ENCODE results near the gene ARID5A.

Gene ARID5A

GRCh38 chr2:96528006-96528699, 8.4 kb upstream of the ARID5A start:
- no peak for DNase-seq (ENCODE audit: low read depth in 2 of 2)

- no peak for DNase-seq (ENCODE audit: low read depth in 2 of 2)
These were observed 7.7 kb upstream of the ARID5A start for GRCh38 chr2:96528700-96529375.

DNA sequence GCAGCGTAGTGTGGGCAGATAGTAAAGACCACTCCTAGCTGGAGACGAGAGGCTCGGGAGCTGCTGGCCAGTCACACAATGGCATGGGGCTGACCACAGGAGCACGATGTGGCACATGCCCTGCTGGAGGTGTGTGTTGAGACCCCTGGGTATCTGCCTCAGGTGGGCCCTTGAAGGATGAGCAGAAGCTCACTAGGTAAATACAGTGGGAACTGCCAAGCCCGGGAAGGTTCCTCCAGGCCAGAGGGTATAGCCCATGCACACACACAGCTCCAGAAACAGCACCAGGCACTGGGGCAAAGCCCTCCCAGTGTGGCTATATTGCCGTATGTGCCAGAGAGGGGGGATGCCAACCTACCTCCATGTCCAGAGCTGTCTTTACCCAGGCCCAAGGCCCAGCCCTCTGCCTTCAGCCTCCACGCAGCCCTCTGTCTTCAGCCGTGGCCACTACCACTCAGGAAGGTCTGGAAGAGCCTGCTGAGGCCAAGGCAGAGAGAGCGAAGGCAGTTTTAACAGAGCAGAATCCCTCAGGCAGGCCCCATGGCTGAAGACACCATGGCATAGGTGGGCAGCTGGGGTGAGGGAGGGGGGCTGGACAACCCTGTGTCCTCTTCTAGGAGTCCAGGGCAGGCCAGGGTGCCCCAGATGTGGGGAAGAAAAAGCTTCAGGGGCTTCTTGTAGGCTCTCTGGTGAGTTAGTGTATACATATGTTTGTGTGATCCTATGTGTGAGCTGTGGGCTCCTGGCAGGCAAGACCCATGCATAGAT, 7.0 kb upstream of the ARID5A start:
- no peak for DNase-seq (ENCODE audit: low read depth in 2 of 2)

GRCh38 chr2:96530144-96530430, 6.5 kb upstream of the ARID5A start:
- no peak for DNase-seq (ENCODE audit: low read depth in 2 of 2)

DNA sequence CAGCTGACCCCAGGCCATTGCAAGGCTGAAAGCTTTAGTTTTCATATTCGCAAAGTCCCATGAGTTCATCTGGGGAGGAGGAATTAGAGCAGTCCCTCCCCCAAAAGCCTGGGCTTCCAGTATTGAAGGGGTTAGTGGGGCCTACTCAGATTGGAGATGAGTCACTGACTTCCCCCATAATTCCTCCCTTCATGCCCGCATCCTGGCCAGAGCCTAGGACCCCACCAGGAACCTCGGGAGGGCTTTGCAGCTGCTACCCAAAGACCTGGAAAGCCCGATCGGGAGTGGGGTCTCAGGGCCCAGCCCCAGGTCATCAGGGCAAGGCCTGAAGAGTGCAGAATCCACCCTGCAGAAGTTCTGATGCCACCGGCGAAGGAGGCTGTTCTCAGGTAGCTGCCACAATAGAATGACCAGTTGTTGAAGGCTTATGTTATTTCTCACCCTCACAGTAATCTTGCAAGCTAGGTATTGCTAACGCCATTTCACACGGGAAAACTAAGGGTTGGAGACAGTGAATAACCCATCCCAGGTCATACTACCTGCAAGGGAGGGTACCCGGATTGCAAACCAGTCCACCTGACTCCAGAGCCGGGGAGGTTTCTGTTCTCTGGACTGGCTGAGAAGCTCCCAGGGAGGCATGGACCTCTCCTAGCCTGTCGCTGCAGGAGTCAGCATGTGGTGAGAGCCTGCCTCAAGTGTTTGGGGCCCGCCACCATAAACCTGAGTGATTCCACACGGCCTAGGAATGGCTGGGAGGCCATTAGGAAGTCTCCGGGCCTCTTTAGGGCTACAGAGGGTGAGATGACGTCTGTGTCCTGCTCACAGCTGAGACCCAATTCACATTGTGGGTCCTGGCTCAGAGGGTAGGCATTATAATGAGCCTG, 5.8 kb upstream of the ARID5A start:
- DNase-seq (ENCODE audit: low read depth in 2 of 2): no peak

- DNase-seq (ENCODE audit: low read depth in 2 of 2): no peak
These were observed 5.2 kb upstream of the ARID5A start for GRCh38 chr2:96531366-96531765.

DNA sequence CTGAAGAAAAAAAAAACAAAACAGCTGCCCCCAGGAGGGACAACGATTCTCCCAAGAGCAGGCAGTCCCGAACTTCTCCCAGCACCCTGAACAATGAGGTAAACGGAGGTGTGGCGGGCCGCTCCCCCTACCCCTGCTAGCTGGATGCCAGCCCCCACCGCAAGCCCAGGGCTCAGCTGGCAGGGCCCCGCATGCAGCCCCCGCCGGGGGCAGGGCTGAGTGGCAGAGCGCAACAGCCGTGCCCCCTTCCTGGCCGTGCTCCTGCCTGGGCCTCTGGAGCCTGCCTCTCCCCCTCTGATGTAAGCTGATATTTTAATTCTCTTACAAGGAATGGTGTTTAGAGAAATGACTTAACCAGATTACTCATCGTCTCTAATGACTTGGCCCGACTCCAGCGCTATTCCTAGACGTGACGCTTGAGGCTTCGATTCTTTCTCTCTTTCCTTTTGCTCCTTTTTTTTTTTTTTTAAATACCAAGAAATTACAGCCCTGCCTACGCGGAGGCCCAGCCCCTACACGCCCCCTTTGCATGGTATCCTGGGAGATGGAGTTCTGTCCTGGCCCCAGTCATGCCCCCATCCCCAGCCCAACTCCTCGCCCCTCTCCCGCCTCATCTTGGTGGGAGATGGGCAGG, 4.6 kb upstream of the ARID5A start:
- DNase-seq (ENCODE audit: low read depth in 2 of 2): peak; percentile 99 to 100

DNA sequence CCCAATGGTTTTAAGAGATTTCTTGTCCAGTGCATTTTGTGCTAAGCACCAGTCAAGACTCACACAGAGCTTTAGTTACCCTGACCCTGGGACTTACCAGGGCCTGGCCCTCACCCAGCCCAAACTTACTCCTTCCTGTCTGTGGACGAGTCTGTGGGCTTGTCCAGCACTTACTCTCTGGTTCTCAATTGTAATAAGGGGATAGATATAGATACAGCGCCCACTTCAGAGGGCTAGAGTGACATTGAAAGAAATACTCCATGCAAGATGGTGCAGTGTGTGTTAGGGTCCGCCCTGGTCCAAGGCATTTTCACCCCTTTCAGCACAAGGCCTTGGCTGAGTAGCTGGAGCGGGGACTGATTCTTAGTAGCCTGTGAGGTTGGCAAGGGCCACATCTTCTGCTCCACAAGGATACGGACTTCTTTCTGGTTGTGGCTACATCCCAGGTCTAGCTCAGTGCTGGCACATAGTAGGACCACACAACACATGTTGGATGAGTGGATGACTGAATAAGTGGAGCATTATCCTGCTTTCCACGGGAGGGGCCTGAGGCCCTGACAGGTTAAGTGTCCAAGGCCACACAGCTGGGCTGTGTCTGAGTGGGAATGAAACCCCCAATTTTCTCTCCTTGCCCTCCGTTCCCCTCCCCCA, 3.8 kb upstream of the ARID5A start:
- DNase-seq (ENCODE audit: low read depth in 2 of 2): no peak

DNA sequence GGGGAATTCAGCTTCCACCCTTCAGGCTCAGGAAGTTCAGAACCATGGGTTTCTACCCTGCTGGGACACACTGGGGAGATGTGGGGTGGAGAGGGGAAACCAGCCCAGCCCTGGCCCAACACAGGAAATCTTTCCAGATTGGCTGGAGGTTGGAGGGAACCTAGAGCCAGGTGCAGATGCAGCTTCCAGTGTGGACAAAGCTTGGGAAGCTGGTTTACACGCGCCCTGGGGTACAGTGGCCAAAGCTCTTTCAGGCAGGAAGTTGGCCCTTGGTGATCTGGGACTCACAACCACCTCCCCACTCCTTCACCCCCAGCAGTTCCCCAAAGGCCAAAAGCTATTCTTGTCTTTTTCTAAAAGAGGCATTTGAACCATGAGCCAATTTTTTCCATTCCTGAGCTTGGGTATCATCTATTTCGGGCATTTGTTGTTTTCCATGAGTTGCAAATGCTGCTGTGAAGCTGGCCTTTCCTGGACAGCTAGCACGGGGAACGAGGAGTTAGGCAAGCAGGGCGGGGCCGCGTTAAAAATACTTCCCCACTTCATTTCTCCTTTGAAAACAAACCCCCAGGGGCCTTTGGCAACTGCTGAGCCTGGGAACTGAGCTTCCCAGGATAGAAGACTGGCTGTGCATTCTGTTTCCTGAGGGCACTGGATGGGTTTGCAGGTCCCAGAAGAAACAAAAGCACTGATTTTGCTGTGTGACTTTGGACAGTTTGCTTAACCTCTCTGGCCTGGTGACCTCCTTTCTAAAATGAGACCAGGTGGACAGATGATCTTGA, 3.1 kb upstream of the ARID5A start:
- no peak for DNase-seq (ENCODE audit: low read depth in 2 of 2)

DNA sequence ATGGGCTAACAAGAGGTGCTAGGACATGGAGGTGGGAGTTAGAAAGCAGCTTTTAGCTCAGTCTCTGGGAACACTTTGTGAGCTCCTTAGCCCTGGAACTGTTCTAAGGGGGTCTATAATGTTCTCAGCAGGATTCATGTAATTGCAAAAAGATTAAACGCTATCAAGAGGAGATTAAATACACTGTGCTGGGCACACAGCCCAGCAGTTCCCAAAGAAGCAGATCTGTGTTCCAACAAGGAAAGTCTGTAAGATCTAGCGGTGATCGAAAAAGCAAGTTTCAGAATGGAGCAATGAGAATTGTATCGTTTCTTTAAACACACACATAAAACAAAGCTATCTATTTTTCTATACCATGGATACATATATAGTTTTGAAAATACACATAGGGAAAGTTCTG, 2.4 kb upstream of the ARID5A start:
- DNase-seq (ENCODE audit: low read depth in 2 of 2): no peak

GRCh38 chr2:96534701-96535181, 1.8 kb upstream of the ARID5A start:
- DNase-seq (ENCODE audit: low read depth in 2 of 2): no peak

GRCh38 chr2:96535331-96535730, 1.2 kb upstream of the ARID5A start:
- no peak for DNase-seq (ENCODE audit: low read depth in 2 of 2)

GRCh38 chr2:96537066-96537733, 648 bp downstream of the ARID5A start:
- DNase-seq (ENCODE audit: low read depth in 2 of 2): no peak

GRCh38 chr2:96537734-96538486, 1.4 kb downstream of the ARID5A start:
- no peak for DNase-seq (ENCODE audit: low read depth in 2 of 2)

DNA sequence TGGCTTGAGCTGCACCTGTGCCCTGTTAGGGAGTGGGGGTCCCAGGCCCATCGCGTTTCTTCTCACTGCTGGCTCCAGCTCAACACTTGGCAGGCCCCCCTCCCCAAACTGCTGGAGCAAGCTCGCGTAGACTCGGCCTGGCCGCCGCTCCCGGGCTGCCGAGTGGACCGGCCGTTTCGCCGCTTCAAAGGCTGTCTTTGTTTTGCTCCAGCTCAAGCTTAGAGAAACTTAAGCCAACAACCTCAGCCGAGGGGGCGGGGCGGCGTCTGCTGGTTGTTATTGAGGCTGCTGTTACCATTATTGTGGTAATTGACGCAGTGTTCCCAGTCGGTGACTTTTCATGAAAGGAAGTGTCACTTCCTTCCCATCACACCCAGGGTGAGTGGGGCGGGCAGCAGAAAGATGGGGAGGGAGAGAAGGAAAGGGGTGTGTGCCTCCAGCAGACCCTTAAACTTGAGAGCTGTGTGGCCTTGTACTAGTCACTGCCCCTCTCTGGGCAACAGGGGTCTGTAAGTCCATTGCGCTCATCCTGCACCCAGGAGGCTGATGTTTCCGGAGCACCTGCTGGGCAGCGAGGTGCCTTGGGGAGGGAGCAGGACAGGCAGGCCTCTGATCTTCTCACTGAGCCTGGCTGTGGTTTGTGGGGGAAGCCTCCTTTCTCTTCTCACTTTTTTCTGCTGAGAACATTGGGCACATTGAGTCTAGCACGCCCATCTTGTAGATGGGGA, 2.1 kb downstream of the ARID5A start:
- no peak for DNase-seq (ENCODE audit: low read depth in 2 of 2)

GRCh38 chr2:96539215-96539920, 2.8 kb downstream of the ARID5A start:
- DNase-seq (ENCODE audit: low read depth in 2 of 2): no peak

DNA sequence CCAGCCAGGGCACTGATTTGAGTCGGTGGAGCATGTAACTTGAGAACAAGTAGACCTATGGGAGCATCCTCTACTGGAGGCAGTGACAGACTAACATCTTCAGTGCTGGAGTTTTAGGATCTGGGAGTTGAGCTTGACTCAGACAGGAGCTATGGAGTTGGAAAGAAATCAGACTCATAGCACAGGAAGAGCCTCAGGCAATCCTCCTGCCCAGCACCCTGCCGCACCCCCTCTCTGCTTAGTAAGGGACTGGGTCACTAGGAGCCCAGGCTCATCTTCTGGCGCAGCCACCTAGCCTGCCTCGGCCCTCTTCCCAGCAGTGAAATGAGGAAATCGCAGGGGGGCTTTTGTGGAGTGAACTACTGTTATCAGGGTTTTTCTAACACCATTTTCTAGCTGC, 3.6 kb downstream of the ARID5A start:
- DNase-seq (ENCODE audit: low read depth in 2 of 2): no peak
